Putamen (tissue), 1 donor: ENCODE results near the gene PRAMEF5.
"Not testable (repeated sequence)": the region's sequence is repeated elsewhere in the genome, so short reads cannot be mapped to it uniquely, and the experiment has no call there.

Experiments used
- DNase-seq: peaks from one replicate; pipeline ENCODE4 v3.0.0-alpha.2; 2016; ENCODE audit warnings: low spot score

The PRAMEF5 gene

GRCh38 chr1:13253898-13254297 is at the start of gene PRAMEF5:
TSS of gene PRAMEF5 (plus strand) at chr1:13254198. CDS start at chr1:13259269, 5,071 bp downstream.
- not testable (repeated sequence) for DNase-seq

GRCh38 chr1:13208712-13209111 is 45.3 kb upstream of the PRAMEF5 start:
- DNase-seq: not testable (repeated sequence)

- not testable (repeated sequence) for DNase-seq
Observed at GRCh38 chr1:13216619-13217018, 37.4 kb upstream of the PRAMEF5 start.

DNA sequence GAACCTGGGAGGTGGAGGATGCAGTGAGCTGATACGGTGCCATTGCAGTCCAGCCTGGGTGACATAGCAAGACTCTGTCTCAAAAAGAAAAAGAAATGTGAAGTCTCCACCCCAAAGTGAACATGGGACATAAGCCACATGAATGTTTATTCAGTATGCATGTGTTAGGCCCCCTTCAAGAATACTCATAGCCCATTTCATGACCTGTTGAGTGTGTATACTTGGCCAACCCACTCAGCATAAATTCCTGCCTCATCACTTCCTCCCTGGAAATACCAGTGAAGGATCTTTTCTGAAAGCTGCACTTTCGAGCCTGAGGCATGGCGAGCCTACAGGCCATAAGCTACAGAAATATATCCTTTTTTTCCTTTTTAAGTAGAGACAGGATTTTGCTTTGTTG is 34.8 kb upstream of the PRAMEF5 start:
- DNase-seq: not testable (repeated sequence)

- DNase-seq: not testable (repeated sequence)
Observed at GRCh38 chr1:13222788-13223187, 31.2 kb upstream of the PRAMEF5 start.

- no peak for DNase-seq
Observed at GRCh38 chr1:13224480-13225060, 29.4 kb upstream of the PRAMEF5 start.

- not testable (repeated sequence) for DNase-seq
Observed at GRCh38 chr1:13225675-13226204, 28.3 kb upstream of the PRAMEF5 start, which contains the start of gene PRAMEF18. TSS of gene PRAMEF18 (minus strand) at chr1:13226154. CDS start at chr1:13226106, 48 bp downstream.

DNA sequence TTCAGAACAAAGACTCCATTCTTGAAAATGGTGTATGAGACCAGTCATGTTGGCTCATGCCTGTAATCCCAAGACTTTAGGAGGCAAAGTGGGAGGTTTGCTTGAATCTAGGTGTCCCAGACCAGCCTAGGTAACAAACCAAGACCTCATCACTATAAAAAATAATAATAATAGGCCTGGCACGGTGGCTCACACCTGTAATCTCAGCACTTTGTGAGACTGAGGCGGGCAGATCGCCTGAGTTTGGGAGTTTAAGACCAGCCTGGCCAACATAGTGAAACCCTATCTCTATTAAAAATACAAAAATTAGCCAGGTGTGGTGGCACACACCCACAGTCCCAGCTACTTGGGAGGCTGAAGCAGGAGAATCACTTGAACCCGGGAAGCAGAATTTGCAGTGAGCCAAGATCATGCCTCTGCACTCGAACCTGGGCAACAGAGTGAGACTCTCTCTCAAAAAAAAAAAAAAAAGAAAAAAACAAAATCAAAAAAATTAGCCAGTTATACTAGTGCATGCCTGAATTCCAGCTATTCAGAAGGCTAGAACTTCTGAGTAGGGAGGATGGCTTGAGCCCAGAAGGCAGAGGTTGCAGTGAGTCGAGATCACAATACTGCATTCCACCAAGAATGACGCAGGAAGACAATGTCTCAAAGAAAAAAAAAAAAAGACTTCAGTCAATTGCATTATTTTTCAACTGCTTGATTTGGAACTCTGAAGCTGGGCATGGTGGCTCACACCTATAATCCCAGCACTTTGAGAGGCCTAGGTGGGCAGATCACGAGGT is 26.5 kb upstream of the PRAMEF5 start:
- DNase-seq: not testable (repeated sequence)

- no peak for DNase-seq
Observed at GRCh38 chr1:13228343-13228781, 25.6 kb upstream of the PRAMEF5 start.

DNA sequence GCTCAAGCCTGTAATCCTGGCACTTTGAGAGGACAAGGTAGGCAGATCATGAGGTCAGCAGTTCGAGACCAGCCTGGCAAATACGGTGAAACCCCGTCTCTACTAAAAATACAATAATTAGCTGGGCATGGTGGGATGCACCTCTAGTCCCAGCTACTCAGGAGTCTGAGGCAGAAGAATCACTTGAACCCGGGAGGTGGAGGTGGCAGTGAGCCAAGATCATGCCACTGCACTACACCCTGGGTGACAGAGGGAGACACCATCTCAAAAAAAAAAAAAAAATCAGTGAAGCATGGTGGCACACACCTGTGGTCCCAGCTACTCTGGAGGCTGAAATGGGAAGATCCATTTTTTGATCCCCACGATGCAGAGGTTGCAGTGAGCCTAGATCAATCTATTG is 23.9 kb upstream of the PRAMEF5 start:
- not testable (repeated sequence) for DNase-seq

- DNase-seq: not testable (repeated sequence)
Observed at GRCh38 chr1:13230601-13231000, 23.4 kb upstream of the PRAMEF5 start.

GRCh38 chr1:13231061-13231750 is 22.8 kb upstream of the PRAMEF5 start:
- DNase-seq: not testable (repeated sequence)

GRCh38 chr1:13232056-13232455 is 21.9 kb upstream of the PRAMEF5 start:
- DNase-seq: not testable (repeated sequence)

- DNase-seq: not testable (repeated sequence)
Observed at GRCh38 chr1:13234057-13234456, 19.9 kb upstream of the PRAMEF5 start.

GRCh38 chr1:13237572-13237971 is 16.4 kb upstream of the PRAMEF5 start:
- not testable (repeated sequence) for DNase-seq

DNA sequence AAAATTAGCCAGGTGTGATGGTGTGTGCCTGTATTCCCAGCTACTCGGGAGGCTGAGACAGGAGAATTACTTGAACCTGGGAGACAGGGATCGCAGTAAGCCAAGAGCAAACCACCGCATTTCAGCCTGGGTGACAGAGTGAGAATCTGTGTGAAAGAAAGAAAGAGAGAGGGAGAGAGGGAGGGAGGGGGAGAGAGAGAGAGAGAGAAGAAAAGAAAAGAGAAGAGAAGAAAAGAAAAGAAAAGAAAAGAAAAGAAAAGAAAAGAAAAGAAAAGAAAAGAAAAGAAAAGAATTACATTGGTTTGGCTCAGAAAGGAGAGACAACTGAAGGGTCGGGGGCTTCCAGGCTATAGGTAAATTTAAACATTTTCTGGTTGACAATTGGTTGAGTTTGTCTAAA is 14.4 kb upstream of the PRAMEF5 start:
- not testable (repeated sequence) for DNase-seq

DNA sequence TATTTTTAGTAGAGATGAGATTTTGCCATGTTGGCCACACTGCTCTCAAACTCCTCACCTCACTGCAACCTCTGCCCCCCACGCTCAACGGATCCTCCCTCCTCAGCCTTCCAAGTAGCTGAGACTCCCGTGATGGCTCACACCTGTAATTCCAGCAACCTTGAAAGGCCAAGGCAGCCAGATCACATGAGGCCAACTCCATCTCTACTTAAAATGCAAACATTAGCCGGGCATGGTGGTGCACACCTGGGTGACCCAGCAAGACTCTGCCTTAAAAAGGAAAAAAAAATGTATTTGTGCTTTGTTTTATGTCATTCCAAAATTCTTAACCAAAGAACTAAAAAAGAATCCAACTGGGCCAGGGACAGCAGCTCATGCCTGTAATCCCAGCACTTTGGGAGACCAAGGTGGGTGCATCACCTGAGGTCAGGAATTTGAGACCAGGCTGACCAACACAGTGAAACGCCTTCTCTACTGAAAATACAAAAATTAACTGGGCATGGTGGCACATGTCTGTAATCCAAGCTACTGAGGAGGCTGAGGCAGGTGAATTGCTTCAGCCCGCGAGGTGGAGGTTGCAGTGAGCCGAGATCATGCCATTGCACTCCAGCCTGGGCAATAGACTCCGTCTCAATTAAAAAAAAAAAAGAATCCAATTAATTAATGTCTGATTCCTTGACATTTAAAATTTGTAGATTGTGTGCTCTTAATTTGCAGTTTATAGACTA is 10.3 kb upstream of the PRAMEF5 start:
- not testable (repeated sequence) for DNase-seq

DNA sequence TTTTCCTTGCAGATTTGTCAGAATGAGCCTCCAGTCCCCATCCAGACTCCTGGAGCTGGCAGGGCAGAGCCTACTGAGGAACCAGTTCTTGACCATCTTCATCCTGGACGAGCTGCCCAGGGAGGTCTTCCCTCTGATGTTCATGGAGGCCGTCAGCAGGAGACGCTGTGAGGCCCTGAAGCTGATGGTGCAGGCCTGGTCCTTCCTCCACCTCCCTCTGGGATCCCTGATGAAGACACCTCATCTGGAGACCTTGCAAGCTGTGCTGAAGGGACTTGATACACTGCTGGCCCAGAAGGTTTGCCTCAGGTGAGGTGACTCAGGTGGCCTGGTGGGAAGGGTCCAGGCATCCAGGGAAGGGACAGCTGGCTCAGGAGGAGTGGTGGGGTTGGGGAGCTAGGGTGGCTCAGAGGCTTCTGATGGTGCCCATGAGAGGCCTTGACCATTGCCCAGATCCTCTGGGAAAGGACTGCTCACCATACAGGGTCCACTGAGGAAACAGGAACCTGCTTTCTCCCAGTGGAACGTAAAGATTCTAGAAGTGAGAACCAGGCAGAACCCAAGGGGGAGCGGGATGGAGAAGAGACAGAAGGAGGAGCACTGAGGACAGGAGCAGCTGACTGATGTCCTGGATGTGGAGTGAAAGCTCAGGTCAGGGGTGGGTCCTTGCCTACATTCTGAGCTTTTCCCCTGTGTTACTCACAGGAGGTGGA is 8.0 kb upstream of the PRAMEF5 start:
- not testable (repeated sequence) for DNase-seq

DNA sequence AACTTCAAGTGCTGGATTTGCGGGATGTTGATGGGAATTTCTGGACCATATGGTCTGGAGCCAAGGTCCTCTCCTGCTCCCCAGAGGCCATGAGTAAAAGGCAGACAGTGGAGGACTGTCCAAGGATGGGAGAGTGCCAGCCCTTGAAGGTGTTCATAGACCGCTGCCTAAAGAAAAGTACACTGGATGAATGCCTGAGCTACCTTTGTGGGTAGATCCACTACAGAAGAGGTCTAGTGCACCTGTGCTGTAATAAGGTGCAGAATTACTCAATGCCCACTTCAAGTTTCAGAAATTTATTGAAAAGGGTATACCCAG is 7.5 kb upstream of the PRAMEF5 start:
- DNase-seq: not testable (repeated sequence)

- not testable (repeated sequence) for DNase-seq
Observed at GRCh38 chr1:13247122-13247521, 6.9 kb upstream of the PRAMEF5 start.

DNA sequence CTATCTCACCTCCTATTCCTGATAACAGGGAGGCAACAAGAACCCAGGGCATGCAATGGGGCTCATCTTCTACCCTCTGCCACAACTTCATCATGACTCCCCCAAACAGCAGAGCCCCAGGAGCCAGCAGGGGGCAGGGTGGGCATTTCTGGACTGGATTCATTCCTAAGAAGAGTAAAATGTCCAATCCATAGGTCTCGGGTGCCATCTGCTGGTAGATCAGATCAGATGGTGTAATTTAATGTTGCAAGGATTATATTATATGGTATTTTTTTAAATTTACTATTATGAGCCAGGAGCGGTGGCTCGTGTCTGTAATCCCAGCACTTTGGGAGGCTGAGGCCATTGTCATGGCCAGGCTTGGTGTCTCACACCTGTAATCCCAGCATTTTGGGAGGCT is 11.1 kb downstream of the PRAMEF5 start:
- not testable (repeated sequence) for DNase-seq
